ENCODE measurements around the gene OR5H6.
"Not testable (repeated sequence)": the region's sequence is repeated elsewhere in the genome, so short reads cannot be mapped to it uniquely, and the experiment has no call there.

Gene OR5H6

GRCh38 chr3:98263944-98264343 is at the start of gene OR5H6:
OR5H6 (plus strand) TSS chr3:98264244; CDS start chr3:98264333, 89 bp downstream.
- no peak for DNase-seq (ENCODE audit: low spot score)

GRCh38 chr3:98215051-98215450 is 49.0 kb upstream of the OR5H6 start:
- DNase-seq (ENCODE audit: low spot score) = no peak

- DNase-seq (ENCODE audit: low spot score) = no peak
These were observed 40.0 kb upstream of the OR5H6 start for GRCh38 chr3:98223907-98224672.

DNA sequence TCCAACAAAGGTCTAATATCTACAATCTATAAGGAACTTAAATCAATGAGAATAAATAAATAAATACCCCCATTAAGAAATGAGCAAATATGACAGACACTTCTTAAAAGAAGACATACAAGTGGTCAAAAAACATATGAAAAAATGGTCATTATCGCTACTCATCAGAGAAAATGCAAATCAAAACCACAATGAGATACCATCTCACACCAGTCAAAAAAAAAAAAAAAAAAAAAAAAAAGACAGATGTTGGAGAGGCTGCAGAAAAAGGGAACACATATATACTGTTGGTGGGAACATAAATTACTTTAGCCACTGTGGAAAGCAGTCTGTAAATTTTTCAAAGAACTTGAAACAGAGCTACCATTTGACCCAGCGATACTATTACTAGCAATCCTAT is 31.6 kb upstream of the OR5H6 start:
- DNase-seq (ENCODE audit: low spot score) = no peak

DNA sequence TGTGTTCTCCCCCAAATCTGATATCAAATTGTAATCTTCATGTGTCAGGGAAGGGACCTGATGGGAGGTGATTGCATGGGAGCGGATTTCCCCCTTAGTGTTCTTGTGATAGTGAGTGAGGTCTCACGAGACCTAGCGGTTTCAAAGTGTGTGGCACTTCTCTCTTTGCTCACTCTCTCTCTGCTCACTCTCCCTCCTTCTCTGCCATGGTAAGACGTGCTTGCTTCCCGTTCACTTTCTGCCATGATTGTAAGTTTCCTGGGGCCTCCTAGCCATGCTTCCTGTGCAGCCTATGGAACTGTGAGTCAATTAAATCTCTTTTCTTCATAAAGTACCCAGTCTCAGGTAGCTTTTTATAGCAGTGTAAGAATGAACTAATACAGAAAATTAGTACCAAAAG is 30.6 kb upstream of the OR5H6 start:
- DNase-seq (ENCODE audit: low spot score) = no peak

- no peak for DNase-seq (ENCODE audit: low spot score)
These were observed 23.9 kb upstream of the OR5H6 start for GRCh38 chr3:98240131-98240530.

- DNase-seq (ENCODE audit: low spot score) = no peak
These were observed 21.9 kb upstream of the OR5H6 start for GRCh38 chr3:98242155-98242554.

- no peak for DNase-seq (ENCODE audit: low spot score)
These were observed 20.2 kb upstream of the OR5H6 start for GRCh38 chr3:98243843-98244242.

- DNase-seq (ENCODE audit: low spot score) = no peak
These were observed 17.9 kb upstream of the OR5H6 start for GRCh38 chr3:98246142-98246541.

DNA sequence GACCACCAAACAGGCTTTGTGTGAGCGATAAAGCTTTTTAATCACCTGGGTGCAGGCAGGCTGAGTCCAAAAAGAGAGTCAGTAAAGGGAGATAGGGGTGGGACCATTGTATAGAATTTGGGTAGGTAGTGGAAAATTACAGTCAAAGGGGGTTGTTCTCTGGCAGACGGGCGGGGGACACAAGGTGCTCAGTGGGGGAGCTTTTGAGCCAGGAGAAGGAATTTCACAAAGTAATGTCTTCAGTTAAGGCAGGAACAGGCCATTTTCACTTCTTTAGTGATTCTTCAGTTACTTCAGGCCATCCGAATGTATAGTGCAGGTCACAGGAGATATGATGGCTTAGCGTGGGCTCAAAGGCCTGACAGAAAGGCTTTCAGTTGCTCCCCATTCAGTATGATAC is 8.0 kb upstream of the OR5H6 start:
- DNase-seq (ENCODE audit: low spot score) = not testable (repeated sequence)

DNA sequence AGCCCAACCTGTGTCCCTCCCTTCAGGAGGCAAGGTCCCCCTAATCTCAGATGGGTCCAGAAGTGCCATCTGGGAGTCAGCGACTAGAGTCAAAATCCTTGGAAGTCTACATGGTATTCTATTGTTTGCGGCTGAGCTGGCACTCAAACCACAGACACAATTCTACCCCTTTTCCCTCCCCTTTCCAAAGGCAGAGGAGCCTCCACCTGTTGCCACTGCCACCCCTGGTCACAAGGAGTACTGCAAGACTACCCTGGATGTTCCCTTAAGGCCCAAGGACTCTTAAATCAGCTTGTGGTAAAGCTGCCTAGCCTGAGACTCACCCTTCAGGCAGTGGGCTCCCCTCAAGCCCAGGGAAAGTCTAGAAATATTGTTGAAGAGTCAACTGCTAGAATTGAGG is 4.3 kb upstream of the OR5H6 start:
- no peak for DNase-seq (ENCODE audit: low spot score)

DNA sequence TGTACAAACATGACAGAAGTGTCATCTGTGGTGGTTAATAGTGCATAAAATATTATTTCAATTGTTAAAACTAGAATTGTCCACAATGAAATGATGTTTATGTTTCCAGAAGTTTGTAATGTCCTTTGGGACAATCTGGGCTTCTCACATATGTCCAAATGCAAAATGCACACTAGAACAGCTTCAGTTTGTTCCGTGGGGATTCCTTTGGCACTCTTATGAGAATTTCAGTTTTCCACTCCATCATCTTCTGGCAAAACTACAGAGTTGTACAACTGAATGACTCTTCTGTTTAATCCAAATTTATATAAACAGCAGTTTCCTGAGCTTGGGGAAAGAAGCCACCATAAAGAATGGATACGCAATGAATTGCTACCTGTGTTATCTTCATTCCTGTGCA is 2.0 kb upstream of the OR5H6 start:
- no peak for DNase-seq (ENCODE audit: low spot score)

DNA sequence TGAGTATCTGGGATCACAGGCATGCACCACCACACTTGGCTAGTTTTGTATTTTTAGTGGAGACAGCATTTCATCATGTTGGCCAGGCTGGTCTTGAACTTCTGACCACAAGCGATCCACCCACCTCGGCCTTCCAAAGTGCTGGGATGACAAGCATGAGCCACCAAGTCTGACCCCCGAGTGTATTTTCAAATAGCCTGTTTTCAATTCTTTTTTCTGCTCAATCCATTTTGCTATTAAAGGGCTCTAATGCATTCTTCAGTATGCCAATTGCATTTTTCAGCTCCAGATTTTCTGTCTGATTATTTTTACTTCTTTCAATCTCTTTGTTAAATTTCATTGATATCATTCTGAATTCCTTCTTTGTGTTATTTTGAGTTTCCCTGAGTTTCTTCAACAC is 5.8 kb downstream of the OR5H6 start:
- no peak for DNase-seq (ENCODE audit: low spot score)

- no peak for DNase-seq (ENCODE audit: low spot score)
These were observed 8.1 kb downstream of the OR5H6 start for GRCh38 chr3:98272126-98272525.

GRCh38 chr3:98274914-98275313 is 10.9 kb downstream of the OR5H6 start:
- no peak for DNase-seq (ENCODE audit: low spot score)

DNA sequence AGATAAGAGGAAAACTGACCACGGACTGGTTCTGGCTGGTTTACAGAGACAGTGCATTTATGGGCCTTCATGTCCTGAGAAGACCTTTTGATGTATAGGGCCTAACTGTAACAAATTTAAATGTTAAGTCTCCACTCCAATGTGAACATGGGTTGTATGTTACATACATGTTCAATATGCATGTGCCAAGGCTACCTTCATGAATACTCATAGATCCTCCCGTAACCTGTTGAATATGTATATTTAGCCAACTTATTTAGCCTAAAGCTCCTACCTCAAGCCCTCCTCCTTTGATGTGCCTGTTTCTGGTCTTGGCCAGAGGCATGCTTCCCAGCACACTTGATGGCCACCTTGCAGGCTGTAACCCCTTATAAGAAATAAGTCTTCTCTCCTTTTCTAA is 18.2 kb downstream of the OR5H6 start, which contains the start of gene OR5H2:
TSS of gene OR5H2 (plus strand) at position 301 of the 400 bp plus-strand sequence. CDS start 398 bp downstream, outside the sequence.
- DNase-seq (ENCODE audit: low spot score) = no peak

DNA sequence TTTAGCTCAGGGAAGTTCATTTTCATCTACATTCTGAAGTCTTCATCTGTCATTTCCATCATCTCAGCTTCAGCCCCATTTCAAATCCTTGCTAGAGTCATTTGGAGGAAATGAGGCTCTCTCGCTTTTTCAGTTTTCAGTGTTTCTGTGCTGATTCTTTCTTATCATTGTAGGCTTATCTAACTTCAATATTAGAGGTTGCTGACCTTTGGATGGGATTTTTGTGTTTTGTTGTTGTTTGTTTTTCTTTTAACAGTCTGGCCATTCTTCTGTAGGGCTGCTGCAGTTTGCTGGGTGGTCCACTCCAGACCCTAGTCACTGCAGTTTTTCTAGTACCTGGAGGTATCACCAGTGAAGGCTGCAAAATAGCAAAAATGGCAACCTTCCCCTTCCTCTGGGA is 26.9 kb downstream of the OR5H6 start:
- DNase-seq (ENCODE audit: low spot score) = no peak

GRCh38 chr3:98291332-98291957 is 27.4 kb downstream of the OR5H6 start:
- DNase-seq (ENCODE audit: low spot score) = no peak

All from cerebellar cortex (tissue), 1 donor.